ENCODE data around the gene PTPRM. TPM values are rescaled to one million over a fixed set of nuclear protein-coding genes. Genes with fewer than 3 reads are reported as not detected.

The PTPRM gene
- total and polyA plus RNA-seq, 2 of the 8 experiments (the other 6 are each of a cell fraction or from before 2014, with no cell fraction given): 4.1 to 7.0 TPM

DNA sequence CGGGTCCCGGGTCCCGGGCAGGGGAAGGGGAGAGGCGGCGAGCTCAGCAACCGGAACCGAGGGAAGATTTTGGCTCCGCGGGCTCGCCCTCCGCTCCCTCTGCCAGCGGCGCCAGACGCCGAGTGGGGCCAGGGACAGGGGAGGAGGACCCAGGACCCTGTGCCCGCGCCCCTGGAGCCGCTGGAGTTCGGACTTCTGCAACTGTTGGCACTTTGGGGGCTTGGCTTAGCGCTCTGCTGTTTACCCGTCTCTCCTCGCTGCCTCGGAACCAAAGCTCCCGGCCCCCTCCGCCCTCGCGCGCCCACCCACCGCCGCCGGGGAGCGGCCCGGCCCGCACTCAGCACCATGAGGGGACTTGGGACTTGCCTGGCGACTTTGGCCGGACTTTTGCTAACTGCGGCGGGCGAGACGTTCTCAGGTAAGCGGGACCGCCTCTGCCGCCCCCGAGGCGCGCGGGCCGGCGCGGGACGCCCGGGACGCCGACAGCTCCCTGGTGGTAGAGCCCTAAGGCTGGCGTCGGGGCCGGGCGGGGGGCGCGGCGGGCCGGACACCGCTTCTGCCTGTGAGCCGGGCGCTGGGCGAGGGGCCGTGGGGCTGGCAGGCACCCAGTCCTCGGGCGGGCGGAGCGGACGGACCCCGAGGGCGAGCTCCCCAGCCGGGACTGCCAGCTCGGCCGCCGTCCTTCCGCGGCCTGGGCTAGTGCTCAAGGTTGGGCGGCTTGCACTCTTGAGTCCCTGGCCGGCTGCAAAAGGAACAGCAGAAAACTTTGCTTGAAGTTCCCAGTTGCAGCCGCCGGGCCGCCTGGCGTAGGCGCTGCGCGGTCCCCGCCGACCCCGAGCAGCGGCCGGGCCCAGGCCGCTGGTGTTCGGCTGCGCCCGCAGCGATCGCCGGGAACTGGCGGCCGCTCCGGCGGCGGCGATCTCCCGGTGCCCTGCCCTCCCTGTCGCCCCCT is 634 bp downstream of the PTPRM start:
- Histone ChIP-seq H3K18ac (ENCODE audit: extremely low read depth, low read length) (no peak overlapping the region; the same call in none of the 2 replicates), H2AK5ac (ENCODE audit: low read depth, low read length) (no peak overlapping the region), H3K36me3 (ENCODE audit: control insufficient read depth in 2 of 4, insufficient read depth in 4 of 4, low read length in 3 of 4) (no peaks in the 10 kb centered on the region), H2BK15ac (ENCODE audit: low read length) (no peak overlapping the region), H2AFZ (ENCODE audit: low read length) (no peak overlapping the region; the same call in 1 of the 2 replicates), H2BK20ac (ENCODE audit: low read length) (no peak overlapping the region), H2BK12ac (ENCODE audit: low read depth, low read length) (no peak overlapping the region), H4K5ac (ENCODE audit: insufficient read length, low read depth, low read length) (no peak overlapping the region), H3K79me2 (ENCODE audit: control insufficient read depth in 1 of 2, insufficient read depth in 2 of 2, low read length in 2 of 2) (no peaks in the 10 kb centered on the region), H3K4me3 (ENCODE audit: extremely low read depth in 1 of 4, insufficient read depth in 2 of 4, low read depth in 3 of 4, low read length in 4 of 4) (peak overlapping the region; percentile 46 to 97 (median 67)), H3K4me1 (replicated peaks in 1 of 4; ENCODE audit: control insufficient read depth in 3 of 4, insufficient read depth in 4 of 4, low read length in 3 of 4) (peaks cover 0 to 2% (median 0%) of the 10 kb centered on the region in 4 experiments; a peak in 1 of 7 replicates), H3K9ac (replicated peaks in 1 of 4; ENCODE audit: extremely low read depth in 1 of 4, low read depth in 3 of 4, low read length in 3 of 4) (peak overlapping the region in 2 of 4 experiments; percentile 23 to 82; a peak in 2 of 7 replicates), H3K4ac (replicated peaks; ENCODE audit: insufficient read length, low read depth, low read length) (no peak overlapping the region), H3K23me2 (ENCODE audit: low read depth, low read length) (peaks cover 15% of the 10 kb centered on the region; the same call in 1 of the 2 replicates), H4K8ac (ENCODE audit: extremely low read depth, insufficient read depth, low read length) (peak overlapping the region; percentile 51), H3K27ac (ENCODE audit: low read depth, low read length) (no peak overlapping the region), H4K20me1 (replicated peaks in 1 of 2; ENCODE audit: control insufficient read depth in 1 of 2, insufficient read depth in 2 of 2, low read length in 2 of 2) (peaks cover 0 to 1% of the 10 kb centered on the region in 2 experiments), H2BK120ac (replicated peaks; ENCODE audit: low read depth, low read length) (no peak overlapping the region), H3K56ac (replicated peaks; ENCODE audit: insufficient read length, low read depth, low read length) (peak overlapping the region; percentile 39), H3K14ac (ENCODE audit: insufficient read length) (no peak overlapping the region), H3K4me2 (ENCODE audit: insufficient read depth in 1 of 2, low read depth in 2 of 2, low read length in 2 of 2) (peak overlapping the region; percentile 71 to 92), H3K9me3 (ENCODE audit: insufficient read depth in 2 of 2, low read depth in 1 of 2, low read length in 1 of 2) (no peaks in the 10 kb centered on the region), H3K79me1 (ENCODE audit: low read depth, low read length) (no peaks in the 10 kb centered on the region), H2BK5ac (ENCODE audit: low read depth, low read length) (no peak overlapping the region), H3K27me3 (replicated peaks in 1 of 4; ENCODE audit: control insufficient read depth in 3 of 4, extremely low read depth in 1 of 4, insufficient read depth in 3 of 4, low read length in 3 of 4) (peaks cover 4 to 36% (median 27%) of the 10 kb centered on the region in 4 experiments), H4K91ac (replicated peaks; ENCODE audit: insufficient read length, low read length) (no peak overlapping the region), H3K23ac (ENCODE audit: insufficient read length) (no peak overlapping the region)
- ChIA-PET CTCF (ENCODE audit: partially characterized antibody) (interaction anchor here (0.5 to 3.2 kb wide), 28 partner anchors 9 to 821 kb away, joined by 3 to 31 read pairs (median 3); partner anchors contain the start of gene LRRC30), POLR2A (ENCODE audit: partially characterized antibody) (interaction anchor here (1.0 to 1.6 kb wide), 2 partner anchors 12 to 38 kb away, joined by 3 read pairs; no protein-coding TSS in a partner anchor)
- DNase-seq (ENCODE audit: low read depth in 1 of 2, low spot score in 2 of 2): peak in 1 of 2 experiments; percentile 81
- FAIRE-seq: no peak
- 0% methylated on average over 30 of the region's 109 CpGs; no CpG with 5 or more reads in 1 of the 2 experiments for WGBS, 2 experiments (ENCODE audit: extremely low coverage in 1 of 2, insufficient coverage in 1 of 2, insufficient read length in 1 of 2, insufficient replicate concordance in 2 of 2, low coverage in 1 of 2, low lambda C conversion rate in 2 of 2, missing lambda C conversion rate in 1 of 2)
- TF ChIP-seq EZH2 (IDR thresholded peaks at IDR 0.05; ENCODE audit: low read depth, low read length, severe bottlenecking) (peak; percentile 53), RBBP5 (IDR thresholded peaks at IDR 0.05; ENCODE audit: borderline replicate concordance, low read depth, low read length) (peak; percentile 14; the same call in 1 of the 2 replicates), CHD2 (IDR thresholded peaks at IDR 0.05; ENCODE audit: low read length) (no peak), PHF8 (conservative IDR thresholded peaks at IDR 0.05; ENCODE audit: low read depth, low read length) (peak; percentile 18; the same call in 1 of the 2 replicates), KDM1A (IDR thresholded peaks at IDR 0.05; ENCODE audit: borderline replicate concordance, low read length) (no peak), JUND (IDR thresholded peaks at IDR 0.05; ENCODE audit: low read length) (no peak), KDM4A (IDR thresholded peaks at IDR 0.05; ENCODE audit: low read depth, low read length, severe bottlenecking) (peak; percentile 78)
